Renal cortical epithelial cell (primary cell): ENCODE results near the gene KCNK1. TPM values are rescaled to one million over a fixed set of nuclear protein-coding genes. Genes with fewer than 3 reads are reported as not detected.

Experiments
- DNase-seq: peaks from one replicate; pipeline ENCODE4 v3.0.0-alpha.2; 2011; ENCODE audit warnings: low read depth
- total RNA-seq: library from RNA; depleted of rRNA; stranded (reverse); fragments of >200 nt; gene quantifications from 2 replicates; pipeline ENCODE4 v1.2.3, GENCODE V29; 2014

Gene KCNK1
- 11.2 and 13.2 TPM in 2 replicates for total RNA-seq

DNA sequence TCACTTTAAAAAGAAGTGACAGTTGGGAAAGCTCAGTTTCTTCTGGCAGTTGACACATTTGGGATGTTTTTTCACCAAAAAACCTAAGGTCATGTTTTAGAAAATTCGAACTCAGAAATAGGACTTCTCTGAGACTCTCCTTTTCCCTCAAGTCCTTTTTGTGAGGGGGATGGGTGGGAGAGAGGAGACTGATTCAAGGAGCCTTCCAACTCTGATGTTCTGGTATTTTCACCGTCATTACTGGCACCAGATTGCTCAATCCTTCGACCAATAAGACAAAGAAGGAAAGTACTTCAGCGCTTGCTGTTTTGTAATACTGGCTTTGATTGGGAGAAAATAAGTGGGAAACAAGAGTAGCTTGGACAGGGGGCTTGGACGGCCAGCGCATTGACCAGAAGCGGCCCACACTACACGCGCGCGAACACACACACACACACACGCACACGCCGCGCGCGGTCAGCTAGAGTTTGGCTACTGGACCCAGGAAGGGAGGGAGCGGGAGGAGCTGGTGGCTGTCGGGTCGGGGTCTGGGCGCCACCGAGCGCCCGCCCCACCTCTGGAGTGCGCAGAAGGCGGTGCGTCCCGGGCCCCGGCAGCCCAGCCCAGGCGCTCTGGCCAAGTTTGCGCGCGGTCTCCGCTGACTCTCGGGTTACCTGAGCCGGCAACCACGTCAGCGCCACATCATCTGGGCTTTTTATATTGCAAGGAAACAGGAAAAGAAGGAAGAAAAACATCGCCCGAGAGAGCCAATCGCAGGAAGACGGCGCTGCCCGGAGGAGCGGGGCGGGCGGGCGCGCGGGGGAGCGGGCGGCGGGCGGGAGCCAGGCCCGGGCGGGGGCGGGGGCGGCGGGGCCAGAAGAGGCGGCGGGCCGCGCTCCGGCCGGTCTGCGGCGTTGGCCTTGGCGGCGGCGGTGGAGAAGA, at the start of gene KCNK1:
Gene KCNK1, plus strand, starts transcription at position 855 of the 921 bp plus-strand sequence. Its CDS starts 66 bp downstream, at position 921.
- peak; percentile 97 for DNase-seq

DNA sequence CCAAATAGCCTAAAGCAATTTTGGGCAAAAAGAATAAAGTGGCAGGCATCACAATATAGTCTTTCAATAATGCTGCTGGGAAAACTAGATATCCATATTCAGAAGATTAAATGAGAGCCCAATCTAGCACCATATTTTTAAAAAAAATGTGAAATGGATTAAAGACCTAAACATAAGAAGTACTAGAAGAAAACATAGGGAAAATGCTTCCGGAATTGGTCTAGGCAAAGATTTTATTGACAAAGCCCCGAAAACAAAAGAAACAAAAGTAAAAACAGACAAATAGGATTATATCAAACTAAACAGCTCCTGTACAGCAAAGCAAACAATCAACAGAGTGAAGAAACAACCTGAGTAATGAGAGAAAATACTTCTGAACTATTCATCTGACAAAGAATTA, 48.6 kb upstream of the KCNK1 start:
- DNase-seq = no peak

DNA sequence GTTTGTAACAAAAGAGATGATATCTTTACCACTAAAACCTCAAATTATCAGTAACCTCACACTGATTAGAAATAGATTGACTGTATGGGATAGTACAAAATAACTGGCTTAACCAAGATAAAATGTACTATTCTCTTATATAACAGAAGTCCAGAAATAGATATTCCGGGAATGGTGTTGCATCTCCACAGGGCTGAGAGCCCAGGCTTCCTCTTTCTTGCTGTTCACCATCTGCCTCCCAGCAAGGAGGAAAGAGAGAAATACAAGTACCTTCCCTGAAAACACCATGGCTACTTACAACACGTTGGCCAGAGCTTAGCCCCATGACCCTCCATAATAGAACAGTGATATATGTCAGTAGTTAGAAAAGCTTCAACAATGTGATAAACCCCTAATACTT, 47.0 kb upstream of the KCNK1 start:
- DNase-seq = no peak

- DNase-seq = peak; percentile 30
These were observed 44.3 kb upstream of the KCNK1 start for GRCh38 chr1:233569636-233570035.

- no peak for DNase-seq
These were observed 43.7 kb upstream of the KCNK1 start for GRCh38 chr1:233570216-233570615.

- no peak for DNase-seq
These were observed 43.2 kb upstream of the KCNK1 start for GRCh38 chr1:233570706-233571105.

DNA sequence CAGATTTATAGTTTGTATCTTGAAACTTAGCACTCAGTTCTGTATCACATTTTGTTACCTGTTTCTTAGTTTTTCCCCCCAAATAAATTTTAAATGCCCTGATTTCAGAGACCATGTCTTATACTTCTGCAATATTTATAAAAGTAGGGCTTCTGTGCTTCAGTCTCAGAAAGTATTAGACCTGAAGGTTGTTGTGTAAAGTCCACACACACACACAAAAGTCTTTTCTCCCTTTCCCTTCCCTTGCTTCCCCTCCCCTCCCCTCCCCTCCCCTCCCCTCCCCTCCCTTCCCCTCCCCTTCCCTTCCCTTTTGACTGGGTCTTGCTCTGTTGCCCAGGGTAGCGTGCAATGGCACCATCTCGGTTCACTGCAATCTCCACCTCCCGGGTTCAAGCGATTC, 41.0 kb upstream of the KCNK1 start:
- no peak for DNase-seq

DNA sequence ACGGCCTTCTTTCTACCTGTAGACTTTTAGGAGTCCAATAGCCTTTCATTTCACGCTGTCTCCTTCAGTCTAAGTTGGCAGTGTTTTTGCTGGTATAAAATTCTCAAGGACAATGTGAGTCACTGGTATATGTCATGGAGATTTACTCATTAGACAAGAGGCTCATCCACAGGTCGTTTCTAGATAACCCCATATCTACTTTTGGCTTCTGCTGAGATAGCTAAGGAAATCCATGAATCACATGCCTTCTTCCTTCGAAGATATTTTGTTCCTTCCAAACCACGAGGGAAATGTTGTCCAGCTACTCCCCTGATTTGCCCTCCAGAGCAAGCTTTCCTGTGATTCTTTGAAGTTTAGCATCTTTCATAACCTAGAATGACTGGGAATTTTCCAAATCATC, 38.5 kb upstream of the KCNK1 start:
- no peak for DNase-seq

DNA sequence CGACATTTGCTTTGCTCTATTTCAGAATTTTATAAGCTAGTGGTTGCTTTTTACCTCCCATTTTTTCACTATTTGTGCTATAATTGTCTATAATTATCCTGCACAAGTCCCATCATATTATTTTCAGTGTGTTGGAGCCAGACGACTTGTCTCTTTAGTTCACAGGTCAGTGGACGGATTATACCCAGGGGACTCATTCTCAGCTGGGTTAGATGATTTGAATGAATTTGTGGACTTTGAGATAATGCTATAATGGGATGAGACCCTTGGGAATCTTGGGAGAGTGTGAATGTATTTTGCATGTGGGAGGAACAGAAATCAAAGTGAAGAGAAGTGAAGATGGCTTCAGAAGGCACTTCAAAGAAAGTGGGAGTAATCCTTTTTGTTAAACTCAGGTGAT, 31.5 kb upstream of the KCNK1 start:
- no peak for DNase-seq

- no peak for DNase-seq
These were observed 29.5 kb upstream of the KCNK1 start for GRCh38 chr1:233584376-233584775.

DNA sequence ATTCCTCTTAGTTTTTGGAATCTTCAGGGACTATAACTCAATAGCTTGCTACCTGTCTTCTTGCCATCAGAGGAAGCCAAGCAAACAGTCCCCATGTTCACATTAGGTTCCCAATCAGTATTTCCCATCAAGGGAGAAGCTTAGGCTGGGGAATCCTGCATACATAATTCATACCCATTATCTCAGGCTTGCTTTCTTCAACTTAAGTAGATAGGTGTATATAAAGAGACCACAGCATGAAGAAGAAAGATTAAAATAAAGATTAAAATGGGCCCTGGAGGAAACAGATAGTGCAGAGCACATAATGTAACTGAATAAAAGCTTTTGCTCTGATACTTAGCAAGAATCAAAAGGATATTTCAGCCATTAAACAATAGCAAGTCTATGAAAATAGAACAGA, 29.0 kb upstream of the KCNK1 start:
- no peak for DNase-seq

- DNase-seq = no peak
These were observed 27.6 kb upstream of the KCNK1 start for GRCh38 chr1:233586301-233586700.

- no peak for DNase-seq
These were observed 26.7 kb upstream of the KCNK1 start for GRCh38 chr1:233587196-233587595.

DNA sequence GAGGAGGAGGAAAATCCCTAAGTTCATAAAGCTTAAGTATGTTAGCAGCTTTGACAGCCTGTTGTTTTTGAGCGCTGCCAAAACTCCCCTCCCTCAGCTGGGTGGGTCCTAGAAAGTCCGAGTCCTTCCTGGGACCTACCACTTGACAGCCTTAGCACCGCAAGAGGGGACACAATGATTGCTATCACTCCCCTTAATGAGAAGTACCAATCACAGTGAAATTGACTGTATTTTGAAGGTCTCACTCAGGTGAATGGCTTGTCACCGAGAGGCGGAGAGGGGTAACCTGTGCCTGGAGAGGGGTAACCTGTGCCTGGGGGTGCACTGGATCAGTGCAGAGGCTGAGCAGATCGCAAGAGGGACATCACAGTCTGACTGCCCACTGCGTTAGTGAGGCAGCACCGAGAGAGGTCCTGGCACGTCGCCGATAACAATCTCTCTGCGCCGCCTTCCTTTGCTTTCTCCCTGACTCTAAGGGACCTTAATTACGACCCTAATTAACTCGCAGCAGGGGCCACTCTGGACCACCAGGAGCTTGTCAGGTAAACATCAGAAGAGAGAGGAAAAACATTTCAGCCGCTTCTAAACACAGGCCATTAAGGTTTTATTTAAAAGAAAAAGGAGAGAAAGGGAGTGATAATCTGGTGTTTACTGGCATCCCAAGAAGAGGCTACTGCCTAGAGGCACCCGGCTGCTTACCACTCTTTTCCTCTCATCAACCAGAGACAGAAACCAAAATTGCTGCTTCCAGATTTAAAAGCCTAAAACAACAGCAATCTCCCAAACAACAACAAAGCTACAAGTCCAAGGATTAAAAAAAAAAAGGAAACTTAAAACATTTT, 25.7 kb upstream of the KCNK1 start:
- DNase-seq = no peak

GRCh38 chr1:233597489-233597901, 16.4 kb upstream of the KCNK1 start:
- DNase-seq = no peak

GRCh38 chr1:233598891-233599541, 14.9 kb upstream of the KCNK1 start:
- no peak for DNase-seq

- DNase-seq = no peak
These were observed 14.3 kb upstream of the KCNK1 start for GRCh38 chr1:233599542-233600073.

- no peak for DNase-seq
These were observed 13.4 kb upstream of the KCNK1 start for GRCh38 chr1:233600488-233600887.

DNA sequence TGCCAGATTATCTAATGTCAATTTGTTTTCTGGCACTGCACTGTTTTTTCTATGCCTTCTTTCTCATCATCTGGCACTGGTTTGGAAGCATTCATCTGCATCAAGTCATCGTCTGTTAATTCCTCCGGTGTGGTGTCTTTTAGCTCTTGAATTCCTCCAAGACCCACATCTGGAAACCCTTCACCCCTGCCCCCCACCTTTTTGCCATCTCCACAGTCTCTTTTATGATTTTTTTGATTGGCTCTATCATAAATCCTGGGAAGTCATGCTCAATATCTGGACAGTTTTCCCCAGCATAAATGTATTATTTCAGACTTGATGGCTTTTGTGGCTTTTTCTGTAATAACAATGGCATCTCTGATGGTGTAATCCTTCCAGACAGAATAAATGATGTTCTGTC, 10.4 kb upstream of the KCNK1 start:
- DNase-seq = no peak

- DNase-seq = no peak
These were observed 8.7 kb upstream of the KCNK1 start for GRCh38 chr1:233605205-233605604.

GRCh38 chr1:233606813-233607212, 7.1 kb upstream of the KCNK1 start:
- no peak for DNase-seq
